Left lung (tissue), 10 donors: ENCODE measurements around the gene VKORC1L1. TPM values are rescaled to one million over a fixed set of nuclear protein-coding genes. Genes with fewer than 3 reads are reported as not detected.
"Not testable (repeated sequence)": the region's sequence is repeated elsewhere in the genome, so short reads cannot be mapped to it uniquely, and the experiment has no call there.

Experiments
- ATAC-seq: fragments of 200-7000 bp; cut with Tn5 transposase; one replicate; pipeline ENCODE4 v1.9.1; 2020; ENCODE audit warnings: moderate library complexity
- DNase-seq, 4 donors: peaks; one replicate each; pipeline ENCODE4 v3.0.0-alpha.2; 2013 to 2020
- H3K27ac ChIP-seq, 2 donors: fragments of 200-600 bp; sonication (generic) in 1 of 2; one replicate each; pipeline versions ENCODE4 v1.5.0 to v1.8.0; 2020 to 2021
- H3K27me3 ChIP-seq, 2 donors: fragments of 200-600 bp; sonication (generic) in 1 of 2; one replicate each; pipeline versions ENCODE4 v1.5.0 to v1.8.0; 2020 to 2021
- H3K36me3 ChIP-seq, 2 donors: fragments of 200-600 bp; sonication (generic) in 1 of 2; one replicate each; pipeline versions ENCODE4 v1.5.0 to v1.8.0; 2020 to 2021
- H3K4me1 ChIP-seq, 2 donors: fragments of 200-600 bp; one replicate each; pipeline ENCODE4 v1.8.0; 2021
- H3K4me3 ChIP-seq, 2 donors: fragments of 200-600 bp; sonication (generic) in 1 of 2; one replicate each; pipeline versions ENCODE4 v1.5.0 to v1.8.0; 2020 to 2021; ENCODE audit warnings: mild to moderate bottlenecking in 1 of 2
- H3K9me3 ChIP-seq, 2 donors: fragments of 200-600 bp; sonication (generic) in 1 of 2; one replicate each; pipeline versions ENCODE4 v1.5.0 to v1.8.0; 2020 to 2021
- CTCF ChIP-seq, 2 donors: fragments of 200-600 bp; sonication (generic) in 1 of 2; IDR thresholded peaks; one replicate each; pipeline versions ENCODE4 v1.5.0 to v1.8.0; 2021; ENCODE audit warnings: antibody characterized with exemption in 2 of 2
- intact Hi-C, 2 donors: fragments of 100-400 bp; cut with DNase I; formaldehyde crosslinking; loops; one replicate each; pipeline versions ENCODE4 v1.11.2 to v1.14.2; 2022
- polyA plus RNA-seq, 6 donors: library from polyadenylated mRNA; unstranded; fragments of 120-200 nt; gene quantifications; one replicate each; pipeline ENCODE4 v1.2.1, GENCODE V29; 2013; ENCODE audit not compliant: insufficient read length in 6 of 6
- total RNA-seq, 2 donors: library from RNA; stranded (reverse); fragmentation: NEBNext Ultra II Directional; extraction: Animal tissue kit (Norgen Biotek cat#: 25700); gene quantifications; one replicate each; pipeline ENCODE4 v1.2.1, GENCODE V29; 2021
- donor health status: DM: no; HTN: yes; CAD: no.
- donor health status: DM: no; HTN: no; CAD: no.

Gene VKORC1L1
- total and polyA plus RNA-seq, 8 donors = 32.4 to 49.6 (median 37.7) TPM

- Histone ChIP-seq H3K4me3 (peak overlapping the region; percentile 89 to 99), H3K36me3 (peaks cover 0 to 44% of the 10 kb centered on the region in 2 donors), H3K27me3 (no peaks in the 10 kb centered on the region), H3K27ac (peak overlapping the region; percentile 77 to 87), H3K9me3 (no peaks in the 10 kb centered on the region), H3K4me1 (peaks cover 11 to 23% of the 10 kb centered on the region in 2 donors)
- intact Hi-C loops = no loop called here
- no peak for TF ChIP-seq CTCF (IDR thresholded peaks at IDR 0.05)
- ATAC-seq (peak; percentile 55), DNase-seq (peak in 3 of 4 donors; percentile 52 to 87 (median 86))
Observed at GRCh38 chr7:65980478-65981250, 107.8 kb downstream of the VKORC1L1 start.

- H3K27ac ChIP-seq = peak within 1 kb of the TSS; percentile 77 to 87
- peaks cover 0 to 30% of the 10 kb centered on the region in 2 donors for H3K36me3 ChIP-seq
- no peak for TF ChIP-seq CTCF (IDR thresholded peaks at IDR 0.05)
- peak within 1 kb of the TSS; percentile 89 to 99 for H3K4me3 ChIP-seq
- intact Hi-C loops = no loop called here
- no peaks in the 10 kb centered on the region for H3K27me3 ChIP-seq
- peak; percentile 95 for ATAC-seq
- DNase-seq = peak; percentile 89 to 98 (median 94)
- peaks cover 11 to 23% of the 10 kb centered on the region in 2 donors for H3K4me1 ChIP-seq
- H3K9me3 ChIP-seq = no peaks in the 10 kb centered on the region
Observed at GRCh38 chr7:65981965-65982792, 109.3 kb downstream of the VKORC1L1 start, which contains the start of gene GUSB. GUSB (minus strand) TSS chr7:65982213; CDS start chr7:65982183, 30 bp downstream.

GRCh38 chr7:65983965-65984658 is 111.2 kb downstream of the VKORC1L1 start:
- H3K9me3 ChIP-seq = no peaks in the 10 kb centered on the region
- H3K27me3 ChIP-seq = no peaks in the 10 kb centered on the region
- H3K4me3 ChIP-seq = no peak overlapping the region
- no peak for TF ChIP-seq CTCF (IDR thresholded peaks at IDR 0.05)
- intact Hi-C loops = no loop called here
- peak overlapping the region in 1 of 2 donors; percentile 61 for H3K27ac ChIP-seq
- H3K36me3 ChIP-seq = peaks cover 0 to 12% of the 10 kb centered on the region in 2 donors
- peaks cover 11 to 23% of the 10 kb centered on the region in 2 donors for H3K4me1 ChIP-seq
- ATAC-seq = peak; percentile 36
- DNase-seq = peak in 1 of 4 donors; percentile 60

- no peak for DNase-seq
Observed at GRCh38 chr7:65988084-65988483, 115.2 kb downstream of the VKORC1L1 start.

GRCh38 chr7:65988503-65988902 is 115.6 kb downstream of the VKORC1L1 start:
- ATAC-seq, H3K36me3 ChIP-seq, H3K4me1 ChIP-seq, H3K9me3 ChIP-seq, intact Hi-C loops, DNase-seq, H3K4me3 ChIP-seq, H3K27ac ChIP-seq, H3K27me3 ChIP-seq: not testable (repeated sequence)

More at GRCh38 chr7:65988084-65988483, 115.2 kb downstream of the VKORC1L1 start:
- Histone ChIP-seq H3K27ac (no peak overlapping the region), H3K9me3 (no peaks in the 10 kb centered on the region), H3K36me3 (no peaks in the 10 kb centered on the region), H3K4me3 (no peak overlapping the region), H3K27me3 (no peaks in the 10 kb centered on the region), H3K4me1 (no peaks in the 10 kb centered on the region)
- intact Hi-C loops = no loop called here
- no peak for TF ChIP-seq CTCF (IDR thresholded peaks at IDR 0.05)
- no peak for ATAC-seq
